ENCODE results near the gene PIGK.

DNA sequence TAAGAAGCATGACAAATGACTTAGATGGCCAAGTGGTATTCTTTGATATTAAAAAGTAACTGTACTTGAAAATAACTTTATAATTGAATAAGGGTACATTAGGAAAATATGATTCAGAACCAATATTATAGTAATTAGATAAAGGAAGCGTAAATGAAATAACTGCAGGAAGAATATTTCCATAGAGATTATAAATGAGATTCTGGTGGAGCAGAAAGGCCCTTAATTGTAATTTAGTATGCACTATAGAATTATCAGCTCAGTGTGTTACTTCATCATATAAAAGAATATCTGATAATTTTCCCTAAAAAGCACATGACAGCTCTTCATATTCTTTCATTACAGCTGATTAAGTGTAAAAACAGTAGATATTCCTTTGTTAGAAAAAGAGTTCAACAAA, 171.7 kb downstream of the PIGK start:
- TF ChIP-seq BACH2 (CRISPR knock-in tag; IDR thresholded peaks at IDR 0.05; ENCODE audit: borderline replicate concordance) (no peak), ZFP30 (CRISPR knock-in tag; IDR thresholded peaks at IDR 0.05) (no peak), CSDC2 (CRISPR knock-in tag; IDR thresholded peaks at IDR 0.05) (no peak), SNAI2 (CRISPR knock-in tag; IDR thresholded peaks at IDR 0.05) (no peak)
- TF ChIP-seq, protein P1, sequence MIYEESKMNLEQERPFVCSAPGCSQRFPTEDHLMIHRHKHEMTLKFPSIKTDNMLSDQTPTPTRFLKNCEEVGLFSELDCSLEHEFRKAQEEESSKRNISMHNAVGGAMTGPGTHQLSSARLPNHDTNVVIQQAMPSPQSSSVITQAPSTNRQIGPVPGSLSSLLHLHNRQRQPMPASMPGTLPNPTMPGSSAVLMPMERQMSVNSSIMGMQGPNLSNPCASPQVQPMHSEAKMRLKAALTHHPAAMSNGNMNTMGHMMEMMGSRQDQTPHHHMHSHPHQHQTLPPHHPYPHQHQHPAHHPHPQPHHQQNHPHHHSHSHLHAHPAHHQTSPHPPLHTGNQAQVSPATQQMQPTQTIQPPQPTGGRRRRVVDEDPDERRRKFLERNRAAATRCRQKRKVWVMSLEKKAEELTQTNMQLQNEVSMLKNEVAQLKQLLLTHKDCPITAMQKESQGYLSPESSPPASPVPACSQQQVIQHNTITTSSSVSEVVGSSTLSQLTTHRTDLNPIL (CRISPR knock-in tag; IDR thresholded peaks at IDR 0.05; ENCODE audit: low read depth): no peak

Measured in SK-N-SH treated with all-trans-retinoic acid at 6 μM for 48 hours (cell line).